SK-N-SH (cell line): ENCODE measurements around the gene KLHL40. TPM values are rescaled to one million over a fixed set of nuclear protein-coding genes. Genes with fewer than 3 reads are reported as not detected.

ENCODE experiments used
- CTCF ChIA-PET: fragments of 300-600, 350-600 bp; formaldehyde crosslinking; extraction: SDS; loops from one replicate; lab custom pipeline; 2021; lab: Yijun Ruan, JAX
- POLR2A ChIA-PET: fragments of 350-600 bp; sonication (Branson Sonifier 250); formaldehyde crosslinking; extraction: SDS; loops from one replicate; lab custom pipeline; 2020; ENCODE audit warnings: antibody characterized with exemption, inconsistent platforms; lab: Yijun Ruan, JAX
- DNase-seq: peaks from one replicate; pipeline ENCODE4 v3.0.0; 2012
- H2AFZ ChIP-seq: fragments of 200-600 bp; sonication (generic); 2 replicates; pipeline ENCODE4 v1.8.1; 2016; ENCODE audit warnings: antibody characterized with exemption, mild to moderate bottlenecking, low read depth
- H3F3A ChIP-seq: fragments of 200-600 bp; sonication (generic); replicated peaks from 2 replicates; pipeline ENCODE3; 2016; ENCODE audit warnings: antibody characterized with exemption, mild to moderate bottlenecking; ENCODE audit not compliant: insufficient read depth
- H3K27ac ChIP-seq, 2 experiments: fragments of 200-500 bp in 1 of 2; fragments of 200-600 bp in 1 of 2; sonication (Bioruptor generic) in 1 of 2; sonication (generic), shearing (Covaris generic) in 1 of 2; 2 replicates each; pipeline versions ENCODE4 v1.5.1 to v1.6.1; 2014 to 2016; ENCODE audit warnings: low read depth in 2 of 2, inconsistent platforms in 1 of 2, low read length in 1 of 2, mild to moderate bottlenecking in 1 of 2, mixed read lengths in 1 of 2
- H3K27me3 ChIP-seq: fragments of 200-600 bp; sonication (generic), shearing (Covaris generic); 2 replicates; pipeline ENCODE4 v1.6.1; 2016; ENCODE audit warnings: mixed run types; ENCODE audit not compliant: insufficient read depth
- H3K36me3 ChIP-seq, 2 experiments: fragments of 200-500 bp in 1 of 2; fragments of 200-600 bp in 1 of 2; sonication (Bioruptor generic) in 1 of 2; sonication (generic) in 1 of 2; replicated peaks in 1 of 2; 2 replicates each; pipeline versions ENCODE3 to v1.5.1; 2014 to 2016; ENCODE audit warnings: low read length in 1 of 2, mild to moderate bottlenecking in 1 of 2; ENCODE audit not compliant: insufficient read depth in 2 of 2, control insufficient read depth in 1 of 2
- H3K4me1 ChIP-seq, 2 experiments: fragments of 200-500 bp in 1 of 2; fragments of 200-600 bp in 1 of 2; sonication (Bioruptor generic) in 1 of 2; sonication (generic), shearing (Covaris generic) in 1 of 2; 2 replicates each; pipeline versions ENCODE4 v1.5.1 to v1.6.1; 2014 to 2016; ENCODE audit warnings: low read depth in 1 of 2, low read length in 1 of 2, mixed run types in 1 of 2; ENCODE audit not compliant: insufficient read depth in 2 of 2, control insufficient read depth in 1 of 2
- H3K4me2 ChIP-seq: fragments of 200-600 bp; sonication (generic), shearing (Covaris generic); 2 replicates; pipeline ENCODE4 v1.6.1; 2017; ENCODE audit warnings: mixed run types
- H3K4me3 ChIP-seq, 2 experiments: fragments of 200-500 bp in 1 of 2; fragments of 200-600 bp in 1 of 2; sonication (Bioruptor generic) in 1 of 2; sonication (generic), shearing (Covaris generic) in 1 of 2; 2 replicates each; pipeline versions ENCODE4 v1.5.1 to v1.8.1; 2014 to 2016; ENCODE audit warnings: low read depth in 2 of 2, inconsistent platforms in 1 of 2, low read length in 1 of 2, mild to moderate bottlenecking in 1 of 2, mixed read lengths in 1 of 2, moderate library complexity in 1 of 2
- H3K79me2 ChIP-seq: fragments of 200-600 bp; sonication (generic); 2 replicates; pipeline ENCODE4 v1.8.1; 2017; ENCODE audit warnings: mild to moderate bottlenecking; ENCODE audit not compliant: insufficient read depth
- H3K9ac ChIP-seq: fragments of 200-600 bp; sonication (generic); 2 replicates; pipeline ENCODE4 v1.6.1; 2017; ENCODE audit warnings: mixed run types
- H3K9me2 ChIP-seq: fragments of 200-600 bp; sonication (generic); 2 replicates; pipeline ENCODE4 v1.6.1; 2017; ENCODE audit warnings: mixed run types
- H3K9me3 ChIP-seq: fragments of 200-600 bp; sonication (generic); 2 replicates; pipeline ENCODE4 v1.6.1; 2017; ENCODE audit warnings: mixed run types, mild to moderate bottlenecking, moderate library complexity
- H4K20me1 ChIP-seq: fragments of 200-600 bp; sonication (generic); 2 replicates; pipeline ENCODE4 v1.6.1; 2017; ENCODE audit warnings: mild to moderate bottlenecking, mixed run types; ENCODE audit not compliant: insufficient read depth
- CTCF ChIP-seq: fragments of 200-600 bp; sonication (generic); IDR thresholded peaks from 2 replicates; pipeline ENCODE4 v1.6.1; 2017; ENCODE audit warnings: antibody characterized with exemption, mild to moderate bottlenecking, moderate library complexity
- EZH2phosphoT487 ChIP-seq: fragments of 200-600 bp; sonication (generic); IDR thresholded peaks from 2 replicates; pipeline ENCODE4 v1.6.1; 2017; ENCODE audit warnings: low read depth, mixed run types, mild to moderate bottlenecking, antibody characterized with exemption, moderate library complexity, borderline replicate concordance
- MAX ChIP-seq: IDR thresholded peaks from 2 replicates; pipeline ENCODE4 v1.4.0; 2012; ENCODE audit warnings: low read depth
- MEF2A ChIP-seq: IDR thresholded peaks from 2 replicates; pipeline ENCODE4 v1.4.0; 2012; ENCODE audit warnings: low read depth, borderline replicate concordance
- MXI1 ChIP-seq: IDR thresholded peaks from 2 replicates; pipeline ENCODE4 v1.6.1; 2012; ENCODE audit warnings: mild to moderate bottlenecking, low read depth, low read length, improper control_type of control experiment
- PBX3 ChIP-seq: IDR thresholded peaks from 2 replicates; pipeline ENCODE4; 2012
- POLR2AphosphoS5 ChIP-seq: IDR thresholded peaks from 2 replicates; pipeline ENCODE4 v1.6.1; 2012; ENCODE audit warnings: low read depth, low read length
- RCOR1 ChIP-seq: fragments of 150-350 bp; IDR thresholded peaks from 2 replicates; pipeline ENCODE4 v1.6.1; 2017; ENCODE audit warnings: antibody characterized with exemption, low read length
- RFX5 ChIP-seq: IDR thresholded peaks from 2 replicates; pipeline ENCODE4 v1.6.1; 2012; ENCODE audit warnings: mild to moderate bottlenecking, improper control_type of control experiment, low read length
- TCF12 ChIP-seq: IDR thresholded peaks from 2 replicates; pipeline ENCODE4 v1.4.0; 2012
- TEAD4 ChIP-seq: IDR thresholded peaks from 2 replicates; pipeline ENCODE4 v1.4.0; 2012; ENCODE audit warnings: mild to moderate bottlenecking, borderline replicate concordance; ENCODE audit not compliant: insufficient read depth
- ZBTB33 ChIP-seq: IDR thresholded peaks from 2 replicates; pipeline ENCODE4 v1.4.0; 2012; ENCODE audit warnings: low read depth, borderline replicate concordance
- WGBS: methylation state at CpG from one replicate; pipeline ENCODE4 v1.1.6; 2017; ENCODE audit warnings: low lambda C conversion rate; 5-methylcytosine and 5-hydroxymethylcytosine counted together
- polyA plus RNA-seq, 3 experiments: library from polyadenylated mRNA; depleted of rRNA; stranded (reverse); fragments of >200 nt; gene quantifications; 2 replicates each; pipeline ENCODE4 v1.2.3, GENCODE V29; 2012

Gene KLHL40
- polyA plus RNA-seq, 1 of the 3 experiments (the other 2 are of a cell fraction) = not detected

- no peaks in the 10 kb centered on the region for H4K20me1 ChIP-seq
- H3K4me2 ChIP-seq = no peak overlapping the region
- no peak overlapping the region for H3K27ac ChIP-seq
- peaks cover 19% of the 10 kb centered on the region; the same call in 1 of the 2 replicates for H3K27me3 ChIP-seq
- H3K9ac ChIP-seq = no peak overlapping the region
- no peak overlapping the region for H3K4me3 ChIP-seq
- H3K4me1 ChIP-seq = no peaks in the 10 kb centered on the region; a peak in 1 of 4 replicates
- DNase-seq = no peak
- TF ChIP-seq CTCF (no peak), PBX3 (no peak), RCOR1 (no peak), ZBTB33 (no peak), TCF12 (no peak), RFX5 (no peak), POLR2AphosphoS5 (no peak), TEAD4 (no peak), MXI1 (no peak), MEF2A (no peak)
- POLR2A ChIA-PET = no interaction called here
- no peaks in the 10 kb centered on the region for H3K9me2 ChIP-seq
- no peaks in the 10 kb centered on the region for H3K36me3 ChIP-seq
- 80% methylated on average over 7 of the region's 15 CpGs for WGBS
- H3K9me3 ChIP-seq = no peaks in the 10 kb centered on the region
- no peaks in the 10 kb centered on the region for H3K79me2 ChIP-seq
- H3F3A ChIP-seq = no peaks in the 10 kb centered on the region
- H2AFZ ChIP-seq = no peak overlapping the region
- CTCF ChIA-PET = interaction anchor here (1.4 kb wide), 1 partner anchor 74 kb away, joined by 3 read pairs; no protein-coding TSS in a partner anchor
Observed at GRCh38 chr3:42688016-42688415, 2.7 kb downstream of the KLHL40 start.

- Histone ChIP-seq H3K27ac (no peak overlapping the region), H3K27me3 (peaks cover 19% of the 10 kb centered on the region; the same call in 1 of the 2 replicates), H3F3A (no peaks in the 10 kb centered on the region), H3K9me3 (no peaks in the 10 kb centered on the region), H3K4me2 (no peak overlapping the region), H2AFZ (no peak overlapping the region), H3K9ac (no peak overlapping the region), H3K9me2 (no peaks in the 10 kb centered on the region), H4K20me1 (no peaks in the 10 kb centered on the region), H3K79me2 (no peaks in the 10 kb centered on the region), H3K36me3 (no peaks in the 10 kb centered on the region), H3K4me1 (no peaks in the 10 kb centered on the region; a peak in 1 of 4 replicates), H3K4me3 (no peak overlapping the region)
- ChIA-PET POLR2A (no interaction called here), CTCF (interaction anchor here (1.0 to 1.4 kb wide), 2 partner anchors 75 to 142 kb away, joined by 3 read pairs; no protein-coding TSS in a partner anchor)
- no peak for DNase-seq
- WGBS = 86% methylated on average over 15 of the region's 22 CpGs
- TF ChIP-seq EZH2phosphoT487 = no peak
- TF ChIP-seq MAX = no peak
Observed at GRCh38 chr3:42688487-42689420, 3.4 kb downstream of the KLHL40 start.
